Stomach (tissue), 9 donors: ENCODE data around the gene TGM3. TPM values are rescaled to one million over a fixed set of nuclear protein-coding genes. Genes with fewer than 3 reads are reported as not detected.

Source experiments
- DNase-seq, 2 donors: peaks; one replicate each; pipeline versions ENCODE4 v3.0.0 to v3.0.0-alpha.2; 2013 to 2019
- H3K27ac ChIP-seq, 5 donors: fragments of 200-600 bp in 4 of 5; sonication (generic) in 4 of 5; one replicate each; pipeline ENCODE4 v1.5.1; 2013 to 2019; ENCODE audit warnings: mild to moderate bottlenecking in 1 of 5, moderate library complexity in 1 of 5
- H3K27me3 ChIP-seq, 3 donors: fragments of 200-600 bp; sonication (generic); one replicate each; pipeline ENCODE4 v1.5.1; 2017 to 2019; ENCODE audit warnings: mixed run types in 1 of 3
- H3K36me3 ChIP-seq, 4 donors: fragments of 200-600 bp; sonication (generic); 1 replicate in 3 of 4; 2 replicates in 1 of 4; pipeline ENCODE4 v1.5.1; 2016 to 2019
- H3K4me1 ChIP-seq, 4 donors: fragments of 200-600 bp; sonication (generic); one replicate each; pipeline ENCODE4 v1.5.1; 2016 to 2019
- H3K4me3 ChIP-seq, 4 donors: fragments of 200-600 bp; sonication (generic) in 3 of 4; one replicate each; pipeline ENCODE4 v1.5.1; 2016 to 2019; ENCODE audit warnings: mild to moderate bottlenecking in 1 of 4
- H3K9me3 ChIP-seq, 4 donors: fragments of 200-600 bp; sonication (generic); one replicate each; pipeline ENCODE4 v1.5.1; 2016 to 2019
- CTCF ChIP-seq, 7 experiments: fragments of 450-650 bp in 4 of 7; fragments of 200-600 bp in 3 of 7; sonication (generic) in 3 of 7; IDR thresholded peaks; one replicate each; pipeline ENCODE4 v1.5.1; 2016 to 2019; ENCODE audit warnings: antibody characterized with exemption in 7 of 7, control low read depth in 2 of 7, mild to moderate bottlenecking in 1 of 7
- EP300 ChIP-seq: sonication (generic); formaldehyde crosslinking; IDR thresholded peaks from one replicate; pipeline ENCODE4 v1.6.1; 2017; ENCODE audit warnings: antibody characterized with exemption
- POLR2A ChIP-seq, 4 donors: fragments of 450-650 bp; IDR thresholded peaks; one replicate each; pipeline ENCODE4 v1.6.1; 2016; ENCODE audit warnings: antibody characterized with exemption in 4 of 4, control low read depth in 2 of 4, mild to moderate bottlenecking in 1 of 4, moderate library complexity in 1 of 4
- POLR2AphosphoS5 ChIP-seq, 3 donors: sonication (generic); formaldehyde crosslinking; IDR thresholded peaks; one replicate each; pipeline ENCODE4 v1.6.1; 2016; ENCODE audit warnings: antibody characterized with exemption in 3 of 3
- WGBS, 5 donors: extraction: QIAGEN DNeasy Blood & Tissue Kit in 3 of 5; methylation state at CpG; one replicate each; pipeline versions ENCODE4 v1.1.5 to v1.1.7; 2013 to 2018; 5-methylcytosine and 5-hydroxymethylcytosine counted together
- intact Hi-C: fragments of 100-400 bp; cut with DNase I; formaldehyde crosslinking; loops from one replicate; pipeline ENCODE4 v1.15.1; 2023; ENCODE audit warnings: low total_unique reads
- polyA plus RNA-seq, 3 donors: library from polyadenylated mRNA; stranded (reverse); fragments of 200-250 nt; gene quantifications; one replicate each; pipeline ENCODE4 v1.2.3, GENCODE V29; 2013
- total RNA-seq, 5 donors: library from RNA; depleted of rRNA; stranded (reverse); fragments of >200 nt; gene quantifications; one replicate each; pipeline versions ENCODE4 v1.1.0 to v1.2.3, GENCODE V29; 2014 to 2016
- donor health status: healthy with polysubstance abuse.
- donor health status: Bipolar disorder and iron deficiency.
- donor health status: healthy.

Gene TGM3
- total and polyA plus RNA-seq, 8 donors: 0.62 to 173 (median 3.4) TPM; not detected in 5

GRCh38 chr20:2380601-2381000 lies 84.8 kb downstream of the TGM3 start, which contains the start of gene TGM6:
Gene TGM6 (plus strand): TSS chr20:2380901. CDS start chr20:2380969, 68 bp downstream.
- no peak within 1 kb of the TSS for H3K4me3 ChIP-seq
- no peaks in the 10 kb centered on the region for H3K9me3 ChIP-seq
- H3K36me3 ChIP-seq: no peaks in the 10 kb centered on the region

DNA sequence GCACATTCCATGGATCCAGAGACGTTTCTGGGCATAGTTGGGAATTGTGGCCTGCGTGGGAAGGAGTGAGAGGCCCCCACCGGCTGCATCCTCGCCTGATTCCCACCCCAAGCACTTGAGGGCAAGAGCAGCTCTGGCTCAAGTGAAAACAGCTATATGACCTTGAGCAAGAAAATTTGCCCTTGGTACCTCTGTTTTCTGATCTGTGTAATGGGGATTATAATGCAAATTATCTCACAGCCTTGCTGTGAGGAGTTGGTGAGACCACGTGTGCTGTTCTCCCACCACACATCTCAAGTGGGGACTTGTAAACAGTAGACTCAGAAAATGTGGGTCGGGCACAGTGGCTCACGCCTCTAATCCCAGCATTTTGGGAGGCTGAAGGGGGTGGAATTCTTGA lies 85.5 kb downstream of the TGM3 start:
- peaks cover 0 to 20% (median 0%) of the 10 kb centered on the region in 3 donors for H3K27me3 ChIP-seq
- no peaks in the 10 kb centered on the region for H3K36me3 ChIP-seq
- H3K4me3 ChIP-seq: no peak overlapping the region
- no peaks in the 10 kb centered on the region for H3K9me3 ChIP-seq
- DNase-seq: no peak
- WGBS, 5 donors: 65 to 75% (median 69%) methylated on average over 7 of the region's 7 CpGs
- no peak for TF ChIP-seq POLR2A (IDR thresholded peaks at IDR 0.05)
- H3K4me1 ChIP-seq: no peaks in the 10 kb centered on the region
- no peak overlapping the region for H3K27ac ChIP-seq
- intact Hi-C loops: no loop called here

More at GRCh38 chr20:2380601-2381000, 84.8 kb downstream of the TGM3 start, which contains the start of gene TGM6:
- TF ChIP-seq EP300 (no peak), CTCF (IDR thresholded peaks at IDR 0.05) (no peak), POLR2A (IDR thresholded peaks at IDR 0.05) (no peak), POLR2AphosphoS5 (IDR thresholded peaks at IDR 0.05) (no peak)
- Histone ChIP-seq H3K27me3 (peaks cover 0 to 15% (median 0%) of the 10 kb centered on the region in 3 donors), H3K4me1 (no peaks in the 10 kb centered on the region), H3K27ac (no peak within 1 kb of the TSS)
- 80 to 88% (median 85%) methylated on average over 10 of the region's 10 CpGs for WGBS, 5 donors
- intact Hi-C loops: no loop called here
- no peak for DNase-seq

DNA sequence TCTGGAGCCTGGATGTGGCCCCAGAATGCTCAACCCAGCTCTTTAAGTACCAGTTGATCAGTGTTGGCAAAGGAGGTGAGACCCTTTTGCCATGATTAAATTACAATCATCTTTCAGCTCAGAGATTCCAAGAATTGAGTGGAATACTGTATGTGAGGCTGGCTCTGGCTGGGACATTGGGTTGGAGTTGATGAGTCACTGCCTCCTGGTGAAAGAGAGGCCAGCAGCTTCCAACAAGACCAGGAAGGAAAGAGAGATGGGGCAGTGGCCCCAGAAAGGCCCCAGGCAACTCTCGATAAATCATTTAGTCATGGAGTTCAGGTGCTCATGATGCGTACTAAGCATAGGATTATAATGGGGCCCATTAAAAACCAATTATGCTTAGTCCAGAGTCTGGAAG lies 87.0 kb downstream of the TGM3 start:
- WGBS, 5 donors: 91 to 98% (median 95%) methylated on average over 2 of the region's 2 CpGs

DNA sequence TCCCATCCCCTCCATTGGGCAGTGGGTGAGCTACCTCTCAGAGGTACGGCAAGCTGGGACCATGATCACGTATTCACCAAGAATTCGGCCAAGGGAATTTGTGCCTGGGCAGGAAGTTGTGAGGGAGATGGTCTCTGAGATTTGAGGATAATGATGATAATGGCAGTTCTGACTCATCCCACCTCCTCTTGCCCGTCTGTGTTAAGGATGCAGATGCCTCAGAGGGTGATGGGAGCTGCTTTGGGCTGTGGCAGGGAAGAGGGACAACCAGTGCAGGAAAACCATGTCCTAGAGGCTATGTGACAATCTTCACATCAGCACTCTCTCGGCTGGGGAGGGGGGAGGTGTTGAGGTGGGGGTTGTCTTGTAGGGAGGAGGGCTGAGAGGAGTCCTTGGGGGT lies 89.2 kb downstream of the TGM3 start:
- Histone ChIP-seq H3K27me3 (peaks cover 0 to 13% (median 0%) of the 10 kb centered on the region in 3 donors), H3K4me3 (no peak overlapping the region), H3K36me3 (no peaks in the 10 kb centered on the region), H3K4me1 (no peaks in the 10 kb centered on the region), H3K27ac (no peak overlapping the region), H3K9me3 (peaks cover 0 to 35% (median 5%) of the 10 kb centered on the region in 4 donors)
- TF ChIP-seq POLR2A (IDR thresholded peaks at IDR 0.05) (no peak), EP300 (no peak)
- DNase-seq: no peak
- intact Hi-C loops: no loop called here
- WGBS, 5 donors: 58 to 68% (median 65%) methylated on average over 5 of the region's 5 CpGs

More for the DNA sequence above, 87.0 kb downstream of the TGM3 start:
- H3K4me1 ChIP-seq: no peaks in the 10 kb centered on the region
- intact Hi-C loops: no loop called here
- DNase-seq: no peak
- H3K9me3 ChIP-seq: peaks cover 0 to 13% (median 5%) of the 10 kb centered on the region in 4 donors
- peaks cover 0 to 20% (median 0%) of the 10 kb centered on the region in 3 donors for H3K27me3 ChIP-seq
- no peak for TF ChIP-seq POLR2A (IDR thresholded peaks at IDR 0.05)
- no peak for TF ChIP-seq CTCF (IDR thresholded peaks at IDR 0.05)
- TF ChIP-seq POLR2AphosphoS5 (IDR thresholded peaks at IDR 0.05): no peak
- TF ChIP-seq EP300: no peak
- no peak overlapping the region for H3K27ac ChIP-seq
- H3K36me3 ChIP-seq: no peaks in the 10 kb centered on the region
- H3K4me3 ChIP-seq: no peak overlapping the region

DNA sequence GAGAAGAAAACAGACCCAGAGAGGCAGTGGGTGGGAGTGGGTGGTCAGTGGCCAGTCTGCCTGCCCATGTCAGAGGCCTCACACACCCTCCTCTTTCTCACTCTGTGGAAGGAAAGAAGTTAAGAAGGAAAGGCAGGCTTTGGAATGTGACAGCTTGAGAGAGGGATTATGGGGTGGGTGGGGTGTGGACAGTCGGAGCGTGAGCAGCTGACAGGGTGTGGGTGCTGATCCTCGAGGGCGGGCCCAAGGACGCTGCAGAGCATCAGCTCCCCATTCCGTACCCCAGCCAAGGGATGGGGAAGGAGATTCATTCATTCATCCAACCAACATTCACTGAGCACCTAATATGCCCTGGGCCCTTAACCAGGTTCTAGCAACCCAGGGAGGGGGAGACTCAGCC lies 89.7 kb downstream of the TGM3 start:
- WGBS, 5 donors: 60 to 79% (median 73%) methylated on average over 6 of the region's 6 CpGs

More for the DNA sequence above, 89.7 kb downstream of the TGM3 start:
- Histone ChIP-seq H3K4me3 (no peak overlapping the region), H3K9me3 (peaks cover 0 to 35% (median 5%) of the 10 kb centered on the region in 4 donors), H3K27ac (no peak overlapping the region), H3K27me3 (peaks cover 0 to 13% (median 0%) of the 10 kb centered on the region in 3 donors), H3K4me1 (no peaks in the 10 kb centered on the region), H3K36me3 (no peaks in the 10 kb centered on the region)
- TF ChIP-seq EP300 (no peak), CTCF (IDR thresholded peaks at IDR 0.05) (no peak), POLR2AphosphoS5 (IDR thresholded peaks at IDR 0.05) (no peak), POLR2A (IDR thresholded peaks at IDR 0.05) (no peak)
- intact Hi-C loops: no loop called here
- no peak for DNase-seq
